ENCODE measurements around the gene IFITM10.

DNA sequence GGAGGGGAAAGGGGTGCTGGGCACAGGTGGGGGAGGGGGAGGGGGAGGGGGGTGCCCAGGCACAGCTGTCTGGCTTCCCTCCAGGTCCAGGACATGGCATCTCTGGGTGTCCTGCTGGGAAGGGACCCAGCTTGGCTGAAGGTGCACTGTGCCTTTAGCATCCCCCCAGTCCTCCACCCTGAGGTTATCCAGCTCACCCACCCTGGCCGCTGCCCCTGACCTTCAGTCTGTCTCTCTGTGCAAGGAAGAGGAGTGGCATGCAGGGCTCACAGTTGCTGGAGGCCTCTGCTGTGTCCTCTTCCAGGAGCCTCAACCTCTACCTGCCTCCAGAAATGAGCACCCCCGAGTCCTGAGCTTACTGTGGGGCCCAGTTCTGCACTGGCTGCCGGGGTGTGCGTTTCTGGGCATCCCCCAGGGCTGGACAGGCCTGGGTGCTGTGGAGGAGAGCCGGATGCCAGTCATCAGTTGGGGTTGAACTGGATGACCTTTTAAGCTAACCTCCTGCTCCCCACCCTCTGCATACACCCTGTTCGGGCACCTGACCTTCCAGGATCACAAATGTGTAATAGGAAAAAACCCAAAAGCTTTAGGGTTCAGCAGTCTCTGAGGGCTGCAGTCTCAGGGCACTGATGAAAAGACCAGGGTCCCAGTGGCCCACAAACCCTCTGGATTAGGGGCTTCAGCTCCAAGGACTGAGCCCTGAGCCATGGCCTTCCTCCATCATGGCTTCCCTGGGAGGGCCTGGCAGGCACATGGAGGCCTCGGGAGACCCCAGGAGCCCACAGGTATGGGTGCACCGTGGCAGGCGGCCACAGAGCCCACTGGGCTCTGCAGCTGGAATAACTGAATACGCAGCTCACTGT, 23.0 kb upstream of the IFITM10 start:
- TF ChIP-seq, protein P1, sequence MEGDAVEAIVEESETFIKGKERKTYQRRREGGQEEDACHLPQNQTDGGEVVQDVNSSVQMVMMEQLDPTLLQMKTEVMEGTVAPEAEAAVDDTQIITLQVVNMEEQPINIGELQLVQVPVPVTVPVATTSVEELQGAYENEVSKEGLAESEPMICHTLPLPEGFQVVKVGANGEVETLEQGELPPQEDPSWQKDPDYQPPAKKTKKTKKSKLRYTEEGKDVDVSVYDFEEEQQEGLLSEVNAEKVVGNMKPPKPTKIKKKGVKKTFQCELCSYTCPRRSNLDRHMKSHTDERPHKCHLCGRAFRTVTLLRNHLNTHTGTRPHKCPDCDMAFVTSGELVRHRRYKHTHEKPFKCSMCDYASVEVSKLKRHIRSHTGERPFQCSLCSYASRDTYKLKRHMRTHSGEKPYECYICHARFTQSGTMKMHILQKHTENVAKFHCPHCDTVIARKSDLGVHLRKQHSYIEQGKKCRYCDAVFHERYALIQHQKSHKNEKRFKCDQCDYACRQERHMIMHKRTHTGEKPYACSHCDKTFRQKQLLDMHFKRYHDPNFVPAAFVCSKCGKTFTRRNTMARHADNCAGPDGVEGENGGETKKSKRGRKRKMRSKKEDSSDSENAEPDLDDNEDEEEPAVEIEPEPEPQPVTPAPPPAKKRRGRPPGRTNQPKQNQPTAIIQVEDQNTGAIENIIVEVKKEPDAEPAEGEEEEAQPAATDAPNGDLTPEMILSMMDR (conservative IDR thresholded peaks at IDR 0.05; ENCODE audit: low read depth, low read length): no peak
- no peak for TF ChIP-seq EZH2 (IDR thresholded peaks at IDR 0.05; ENCODE audit: borderline replicate concordance, low read depth, low read length, poor library complexity, severe bottlenecking)

Measured in A673 (cell line).